Stimulated activated naive CD4-positive, alpha-beta T cell (primary cell): ENCODE results near the gene SLC9A6.
"Not testable (repeated sequence)": the region's sequence is repeated elsewhere in the genome, so short reads cannot be mapped to it uniquely, and the experiment has no call there.

ENCODE experiments used
- DNase-seq, 6 experiments: peaks; one replicate each; lab custom pipeline; 2025; lab: John Stamatoyannopoulos, UW

Gene SLC9A6

GRCh38 chrX:136029766-136030165 lies 44.5 kb downstream of the SLC9A6 start:
- no peak for DNase-seq

GRCh38 chrX:136030303-136031191 lies 45.3 kb downstream of the SLC9A6 start:
- no peak for DNase-seq

- DNase-seq = no peak
Measured at GRCh38 chrX:136031626-136032025, 46.4 kb downstream of the SLC9A6 start.

GRCh38 chrX:136032370-136032769 lies 47.1 kb downstream of the SLC9A6 start:
- no peak for DNase-seq

GRCh38 chrX:136034668-136035067 lies 49.4 kb downstream of the SLC9A6 start:
- no peak for DNase-seq

GRCh38 chrX:136035663-136036062 lies 50.4 kb downstream of the SLC9A6 start:
- no peak for DNase-seq

GRCh38 chrX:136039485-136039884 lies 54.2 kb downstream of the SLC9A6 start:
- DNase-seq = no peak

GRCh38 chrX:136039968-136040367 lies 54.7 kb downstream of the SLC9A6 start:
- no peak for DNase-seq

- no peak for DNase-seq
Measured at GRCh38 chrX:136041254-136041812, 56.1 kb downstream of the SLC9A6 start.

- no peak for DNase-seq
Measured at GRCh38 chrX:136045008-136045407, 59.8 kb downstream of the SLC9A6 start.

- no peak for DNase-seq
Measured at GRCh38 chrX:136046295-136047015, 61.2 kb downstream of the SLC9A6 start.

GRCh38 chrX:136047016-136047642 lies 61.9 kb downstream of the SLC9A6 start:
- no peak for DNase-seq

- DNase-seq = no peak
Measured at GRCh38 chrX:136047969-136048368, 62.7 kb downstream of the SLC9A6 start.

GRCh38 chrX:136048446-136048845 lies 63.2 kb downstream of the SLC9A6 start:
- DNase-seq = no peak

GRCh38 chrX:136049608-136050007 lies 64.4 kb downstream of the SLC9A6 start:
- DNase-seq = no peak

GRCh38 chrX:136050875-136051274 lies 65.6 kb downstream of the SLC9A6 start:
- DNase-seq = not testable (repeated sequence)

- no peak for DNase-seq
Measured at GRCh38 chrX:136051611-136052010, 66.4 kb downstream of the SLC9A6 start.

- DNase-seq = no peak
Measured at GRCh38 chrX:136055651-136056221, 70.5 kb downstream of the SLC9A6 start.

GRCh38 chrX:136057567-136057966 lies 72.3 kb downstream of the SLC9A6 start:
- no peak for DNase-seq

GRCh38 chrX:136059350-136059749 lies 74.1 kb downstream of the SLC9A6 start:
- DNase-seq = no peak

- no peak for DNase-seq
Measured at GRCh38 chrX:136061286-136061685, 76.1 kb downstream of the SLC9A6 start.

GRCh38 chrX:136061696-136062095 lies 76.5 kb downstream of the SLC9A6 start:
- no peak for DNase-seq
